ENCODE data around the gene POLE2.
A peak's percentile ranks its signal among the peaks of the same experiment; 100 is the strongest.
"Not testable (repeated sequence)": the region's sequence is repeated elsewhere in the genome, so short reads cannot be mapped to it uniquely, and the experiment has no call there.

POLE2 gene

GRCh38 chr14:49687942-49688700 is at the start of gene POLE2:
Gene POLE2, minus strand, starts transcription at chr14:49688214. Its CDS starts 11 bp downstream, at chr14:49688203.
- peak; percentile 52 to 60 for DNase-seq (ENCODE audit: low read depth in 1 of 2, low spot score in 1 of 2)

GRCh38 chr14:49735669-49736068 is 47.7 kb upstream of the POLE2 start:
- DNase-seq (ENCODE audit: low read depth in 1 of 2, low spot score in 1 of 2): not testable (repeated sequence)

- no peak for DNase-seq (ENCODE audit: low read depth in 1 of 2, low spot score in 1 of 2)
Observed at GRCh38 chr14:49733836-49734235, 45.8 kb upstream of the POLE2 start.

- no peak for DNase-seq (ENCODE audit: low read depth in 1 of 2, low spot score in 1 of 2)
Observed at GRCh38 chr14:49732896-49733295, 44.9 kb upstream of the POLE2 start.

GRCh38 chr14:49727171-49727570 is 39.2 kb upstream of the POLE2 start:
- DNase-seq (ENCODE audit: low read depth in 1 of 2, low spot score in 1 of 2): no peak

GRCh38 chr14:49721733-49722435 is 33.9 kb upstream of the POLE2 start:
- DNase-seq (ENCODE audit: low read depth in 1 of 2, low spot score in 1 of 2): not testable (repeated sequence)

GRCh38 chr14:49720744-49721143 is 32.7 kb upstream of the POLE2 start:
- no peak for DNase-seq (ENCODE audit: low read depth in 1 of 2, low spot score in 1 of 2)

GRCh38 chr14:49710993-49711392 is 23.0 kb upstream of the POLE2 start:
- DNase-seq (ENCODE audit: low read depth in 1 of 2, low spot score in 1 of 2): not testable (repeated sequence)

GRCh38 chr14:49704471-49704870 is 16.5 kb upstream of the POLE2 start:
- not testable (repeated sequence) for DNase-seq (ENCODE audit: low read depth in 1 of 2, low spot score in 1 of 2)

- DNase-seq (ENCODE audit: low read depth in 1 of 2, low spot score in 1 of 2): no peak
Observed at GRCh38 chr14:49703965-49704364, 16.0 kb upstream of the POLE2 start.

GRCh38 chr14:49702725-49703124 is 14.7 kb upstream of the POLE2 start:
- no peak for DNase-seq (ENCODE audit: low read depth in 1 of 2, low spot score in 1 of 2)

- not testable (repeated sequence) for DNase-seq (ENCODE audit: low read depth in 1 of 2, low spot score in 1 of 2)
Observed at GRCh38 chr14:49693735-49694124, 5.7 kb upstream of the POLE2 start.

- peak; percentile 62 to 66 for DNase-seq (ENCODE audit: low read depth in 1 of 2, low spot score in 1 of 2)
Observed at GRCh38 chr14:49692811-49693734, 5.1 kb upstream of the POLE2 start, which contains the start of gene KLHDC1. Gene KLHDC1, plus strand, starts transcription at chr14:49693120. Its CDS starts 75 bp downstream, at chr14:49693195.

GRCh38 chr14:49692193-49692757 is 4.3 kb upstream of the POLE2 start:
- no peak for DNase-seq (ENCODE audit: low read depth in 1 of 2, low spot score in 1 of 2)

GRCh38 chr14:49691031-49691430 is 3.0 kb upstream of the POLE2 start:
- no peak for DNase-seq (ENCODE audit: low read depth in 1 of 2, low spot score in 1 of 2)

GRCh38 chr14:49688701-49689030 is 652 bp upstream of the POLE2 start:
- DNase-seq (ENCODE audit: low read depth in 1 of 2, low spot score in 1 of 2): no peak

- no peak for DNase-seq (ENCODE audit: low read depth in 1 of 2, low spot score in 1 of 2)
Observed at GRCh38 chr14:49686425-49686824, 1.6 kb downstream of the POLE2 start.

- no peak for DNase-seq (ENCODE audit: low read depth in 1 of 2, low spot score in 1 of 2)
Observed at GRCh38 chr14:49679271-49679670, 8.7 kb downstream of the POLE2 start.

GRCh38 chr14:49677643-49678042 is 10.4 kb downstream of the POLE2 start:
- no peak for DNase-seq (ENCODE audit: low read depth in 1 of 2, low spot score in 1 of 2)

GRCh38 chr14:49673586-49673985 is 14.4 kb downstream of the POLE2 start:
- DNase-seq (ENCODE audit: low read depth in 1 of 2, low spot score in 1 of 2): no peak

GRCh38 chr14:49670475-49670874 is 17.5 kb downstream of the POLE2 start:
- no peak for DNase-seq (ENCODE audit: low read depth in 1 of 2, low spot score in 1 of 2)

Measured in activated T-helper 1 cell treated with anti-CD3 and anti-CD28 coated beads, Interleukin-2, amount 50 U/mL, for 16 hours (primary cell).